Measurements from ENCODE around the gene JMJD1C. TPM values are rescaled to one million over a fixed set of nuclear protein-coding genes. Genes with fewer than 3 reads are reported as not detected.
A peak's percentile ranks its signal among the peaks of the same experiment; 100 is the strongest.

The JMJD1C gene
- total RNA-seq, 2 experiments from 2014 or later, result 99.2 to 118 TPM

GRCh38 chr10:63257778-63258177, 208.0 kb downstream of the JMJD1C start:
- H3K4me2 ChIP-seq (ENCODE audit: low read length), result peak overlapping the region; percentile 84
- H4K20me1 ChIP-seq (ENCODE audit: insufficient read depth, low read length), result peaks cover 28% of the 10 kb centered on the region
- H3K4me1 ChIP-seq (ENCODE audit: insufficient read depth, low read length, poor library complexity, severe bottlenecking), result peaks cover 87% of the 10 kb centered on the region
- no peak overlapping the region for H2AFZ ChIP-seq (ENCODE audit: low read length)
- no peaks in the 10 kb centered on the region for H3K9me2 ChIP-seq (ENCODE audit: insufficient read depth, low read length)
- TF ChIP-seq EZH2phosphoT487 (IDR thresholded peaks at IDR 0.05; ENCODE audit: borderline replicate concordance, low read depth, low read length) (no peak), CTCF (conservative IDR thresholded peaks at IDR 0.05; ENCODE audit: low read length) (no peak)
- intact Hi-C loops (cut with micrococcal nuclease; ENCODE audit: unreplicated experiment), result loop anchor here (2.0 kb wide), 1 partner anchor 15 kb away; no protein-coding TSS in a partner anchor
- ChIA-PET POLR2A (interaction anchor here (0.7 to 8.2 kb wide), 11 partner anchors 10 to 1066 kb away, joined by 3 to 89 read pairs (median 3); no protein-coding TSS in a partner anchor), CTCF (ENCODE audit: unreplicated experiment) (no interaction called here)
- peaks cover 79% of the 10 kb centered on the region for H3K36me3 ChIP-seq (ENCODE audit: insufficient read depth, low read length)
- DNase-seq (ENCODE audit: low spot score), result no peak
- H3K27ac ChIP-seq (ENCODE audit: low read depth, low read length, poor library complexity, severe bottlenecking), result peak overlapping the region; percentile 94
- H3K9me3 ChIP-seq (ENCODE audit: low read length), result peaks cover 5% of the 10 kb centered on the region; the same call in 1 of the 2 replicates
- H3K4me3 ChIP-seq (ENCODE audit: low read depth, low read length, poor library complexity, severe bottlenecking), result peak overlapping the region; percentile 82
- BruUV-seq (replicated peaks), result no TSS peak
- H3K79me2 ChIP-seq (ENCODE audit: insufficient read depth, low read depth, low read length), result peaks cover 100% of the 10 kb centered on the region

GRCh38 chr10:63256009-63256773, 209.6 kb downstream of the JMJD1C start:
- CTCF ChIA-PET (ENCODE audit: unreplicated experiment), result interaction anchor here (0.9 kb wide), 1 partner anchor 14 kb away, joined by 3 read pairs; no protein-coding TSS in a partner anchor
- POLR2A ChIA-PET, result interaction anchor here (0.6 to 8.2 kb wide), 11 partner anchors 7 to 361 kb away, joined by 3 to 89 read pairs (median 4); no protein-coding TSS in a partner anchor
- Histone ChIP-seq H3K4me2 (ENCODE audit: low read length) (peak overlapping the region; percentile 84), H3K4me1 (ENCODE audit: insufficient read depth, low read length, poor library complexity, severe bottlenecking) (peaks cover 73% of the 10 kb centered on the region), H3K9me2 (ENCODE audit: insufficient read depth, low read length) (no peaks in the 10 kb centered on the region), H3K9me3 (ENCODE audit: low read length) (peaks cover 1% of the 10 kb centered on the region; the same call in 1 of the 2 replicates), H3K4me3 (ENCODE audit: low read depth, low read length, poor library complexity, severe bottlenecking) (peak overlapping the region; percentile 32), H4K20me1 (ENCODE audit: insufficient read depth, low read length) (peaks cover 35% of the 10 kb centered on the region), H3K79me2 (ENCODE audit: insufficient read depth, low read depth, low read length) (peaks cover 100% of the 10 kb centered on the region), H3K27ac (ENCODE audit: low read depth, low read length, poor library complexity, severe bottlenecking) (peak overlapping the region; percentile 36), H3K36me3 (ENCODE audit: insufficient read depth, low read length) (peaks cover 84% of the 10 kb centered on the region), H2AFZ (ENCODE audit: low read length) (no peak overlapping the region)
- BruUV-seq (replicated peaks), result no TSS peak
- intact Hi-C loops (cut with micrococcal nuclease; ENCODE audit: unreplicated experiment), result no loop called here
- peak; percentile 60 for DNase-seq (ENCODE audit: low spot score)
- TF ChIP-seq CTCF (conservative IDR thresholded peaks at IDR 0.05; ENCODE audit: low read length), result no peak
- no peak for TF ChIP-seq EZH2phosphoT487 (IDR thresholded peaks at IDR 0.05; ENCODE audit: borderline replicate concordance, low read depth, low read length)

DNA sequence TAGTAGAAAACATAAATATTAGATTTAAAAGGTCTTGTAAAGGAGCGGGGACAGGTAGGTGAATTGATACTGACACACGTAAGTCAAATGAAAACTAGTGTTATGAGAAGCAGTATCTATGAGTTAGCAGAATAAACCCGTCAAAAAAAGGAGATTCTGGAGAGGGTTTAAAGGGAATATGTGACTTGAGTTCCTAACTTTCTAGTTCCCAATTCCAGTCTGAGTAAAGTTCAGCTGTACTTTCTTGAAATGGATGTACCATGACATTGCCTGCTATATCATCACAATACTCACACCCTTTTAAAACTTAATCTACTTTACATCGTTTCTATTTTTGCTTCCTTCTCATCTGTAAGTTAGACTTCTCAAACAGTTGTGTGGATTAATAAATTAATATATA, 210.5 kb downstream of the JMJD1C start:
- intact Hi-C loops (cut with micrococcal nuclease; ENCODE audit: unreplicated experiment), result no loop called here
- BruUV-seq (replicated peaks), result no TSS peak
- H3K4me2 ChIP-seq (ENCODE audit: low read length), result peak overlapping the region; percentile 84; the same call in 1 of the 2 replicates
- no peak for DNase-seq (ENCODE audit: low spot score)
- H3K27ac ChIP-seq (ENCODE audit: low read depth, low read length, poor library complexity, severe bottlenecking), result no peak overlapping the region
- no peaks in the 10 kb centered on the region for H3K9me3 ChIP-seq (ENCODE audit: low read length)
- H4K20me1 ChIP-seq (ENCODE audit: insufficient read depth, low read length), result peaks cover 39% of the 10 kb centered on the region
- no peak overlapping the region for H3K4me3 ChIP-seq (ENCODE audit: low read depth, low read length, poor library complexity, severe bottlenecking)
- H3K36me3 ChIP-seq (ENCODE audit: insufficient read depth, low read length), result peaks cover 86% of the 10 kb centered on the region
- peaks cover 65% of the 10 kb centered on the region for H3K4me1 ChIP-seq (ENCODE audit: insufficient read depth, low read length, poor library complexity, severe bottlenecking)
- H3K9me2 ChIP-seq (ENCODE audit: insufficient read depth, low read length), result no peaks in the 10 kb centered on the region
- ChIA-PET POLR2A (interaction anchor here (1.5 to 8.2 kb wide), 5 partner anchors 8 to 88 kb away, joined by 3 to 89 read pairs (median 15); no protein-coding TSS in a partner anchor), CTCF (ENCODE audit: unreplicated experiment) (no interaction called here)
- TF ChIP-seq CTCF (conservative IDR thresholded peaks at IDR 0.05; ENCODE audit: low read length), result no peak
- TF ChIP-seq EZH2phosphoT487 (IDR thresholded peaks at IDR 0.05; ENCODE audit: borderline replicate concordance, low read depth, low read length), result no peak
- peaks cover 100% of the 10 kb centered on the region for H3K79me2 ChIP-seq (ENCODE audit: insufficient read depth, low read depth, low read length)
- no peak overlapping the region for H2AFZ ChIP-seq (ENCODE audit: low read length)
